Immature natural killer cell (primary cell): ENCODE data around the gene PLXDC2. TPM values are rescaled to one million over a fixed set of nuclear protein-coding genes. Genes with fewer than 3 reads are reported as not detected.

Experiments
- DNase-seq, 3 donors: peaks; one replicate each; pipeline ENCODE4 v3.0.0; 2022; ENCODE audit warnings: mixed read lengths in 1 of 3
- H3K27ac Mint-ChIP-seq, 6 donors: one replicate each; pipeline ENCODE4 v1.8.0; 2020; ENCODE audit warnings: mixed read lengths in 6 of 6, mild to moderate bottlenecking in 5 of 6, inconsistent platforms in 4 of 6, moderate library complexity in 3 of 6
- H3K27me3 Mint-ChIP-seq, 3 donors: one replicate each; pipeline ENCODE4 v1.8.0; 2020 to 2021; ENCODE audit warnings: low read depth in 3 of 3, mild to moderate bottlenecking in 3 of 3, mixed read lengths in 3 of 3, moderate library complexity in 3 of 3, inconsistent platforms in 1 of 3
- H3K36me3 Mint-ChIP-seq, 3 donors: one replicate each; pipeline ENCODE4 v1.8.0; 2020; ENCODE audit warnings: mixed read lengths in 3 of 3, inconsistent platforms in 2 of 3, mild to moderate bottlenecking in 2 of 3
- H3K4me1 Mint-ChIP-seq, 2 donors: one replicate each; pipeline ENCODE4 v1.8.0; 2020; ENCODE audit warnings: inconsistent platforms in 2 of 2, mild to moderate bottlenecking in 2 of 2, mixed read lengths in 2 of 2, moderate library complexity in 1 of 2
- H3K4me3 Mint-ChIP-seq, 5 donors: one replicate each; pipeline ENCODE4 v1.8.0; 2020; ENCODE audit warnings: mild to moderate bottlenecking in 5 of 5, mixed read lengths in 5 of 5, inconsistent platforms in 3 of 5, moderate library complexity in 3 of 5
- H3K9me3 Mint-ChIP-seq, 6 donors: one replicate each; pipeline ENCODE4 v1.8.0; 2020; ENCODE audit warnings: mild to moderate bottlenecking in 6 of 6, mixed read lengths in 6 of 6, inconsistent platforms in 4 of 6, moderate library complexity in 3 of 6
- polyA plus RNA-seq, 3 donors: library from polyadenylated mRNA; unstranded; fragments of 300-500 nt; fragmentation: Illumina TruSeq; gene quantifications; one replicate each; pipeline ENCODE4 v1.2.3, GENCODE V29; 2021

The PLXDC2 gene
- polyA plus RNA-seq, 3 donors from 2014 or later, result 5.1 to 9.6 (median 9.2) TPM

DNA sequence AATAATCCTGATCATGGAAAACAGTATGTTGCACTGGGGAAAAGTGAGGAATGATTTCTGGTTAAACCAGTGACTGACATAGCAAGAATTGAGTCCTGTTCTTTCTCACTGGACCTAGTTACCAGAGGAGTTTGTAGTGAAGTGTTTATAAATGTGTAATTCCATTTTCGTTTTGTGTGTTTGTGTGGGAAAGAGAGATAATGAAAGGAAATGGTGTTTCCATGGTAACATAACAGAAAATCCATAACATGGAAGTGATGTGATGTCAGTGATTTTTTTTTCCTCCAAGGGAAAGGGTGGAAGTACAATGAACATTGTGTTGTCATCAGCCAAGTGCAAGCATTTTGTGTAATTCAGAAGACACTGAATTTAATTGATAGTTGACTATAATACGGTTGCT lies 283.9 kb downstream of the PLXDC2 start:
- peaks cover 0 to 4% (median 0%) of the 10 kb centered on the region in 6 donors for H3K9me3 Mint-ChIP-seq
- no peak overlapping the region for H3K27ac Mint-ChIP-seq
- no peak overlapping the region for H3K4me3 Mint-ChIP-seq
- peaks cover 3 to 11% (median 8%) of the 10 kb centered on the region in 3 donors for H3K36me3 Mint-ChIP-seq
- peaks cover 1 to 6% of the 10 kb centered on the region in 2 donors for H3K4me1 Mint-ChIP-seq
- no peak for DNase-seq
- H3K27me3 Mint-ChIP-seq, result peaks cover 1 to 6% (median 3%) of the 10 kb centered on the region in 3 donors

DNA sequence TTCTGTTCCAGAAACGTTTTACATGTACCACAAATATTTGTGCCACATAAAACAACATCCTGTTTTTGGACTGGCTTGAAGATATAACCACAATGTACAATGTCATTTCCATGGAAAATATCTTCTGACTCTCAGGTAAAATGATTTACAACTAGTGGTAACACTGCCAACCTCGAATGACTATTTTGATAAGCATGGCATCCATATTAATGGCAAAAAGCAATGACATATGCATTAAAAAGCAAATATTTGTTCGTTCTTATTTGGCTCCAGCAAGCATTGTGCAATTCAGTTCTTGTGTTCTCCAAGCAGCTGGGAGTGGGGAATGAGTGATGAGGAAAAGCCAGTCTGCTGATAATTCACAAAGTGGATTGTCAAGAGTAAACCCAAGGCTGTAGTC lies 289.0 kb downstream of the PLXDC2 start:
- Mint-ChIP-seq H3K9me3 (peaks cover 0 to 4% (median 0%) of the 10 kb centered on the region in 6 donors), H3K4me1 (peaks cover 6 to 8% of the 10 kb centered on the region in 2 donors), H3K27me3 (peaks cover 0 to 3% (median 2%) of the 10 kb centered on the region in 3 donors), H3K4me3 (no peak overlapping the region), H3K27ac (peak overlapping the region in 1 of 6 donors; percentile 36), H3K36me3 (peaks cover 0 to 11% (median 4%) of the 10 kb centered on the region in 3 donors)
- DNase-seq, result no peak

DNA sequence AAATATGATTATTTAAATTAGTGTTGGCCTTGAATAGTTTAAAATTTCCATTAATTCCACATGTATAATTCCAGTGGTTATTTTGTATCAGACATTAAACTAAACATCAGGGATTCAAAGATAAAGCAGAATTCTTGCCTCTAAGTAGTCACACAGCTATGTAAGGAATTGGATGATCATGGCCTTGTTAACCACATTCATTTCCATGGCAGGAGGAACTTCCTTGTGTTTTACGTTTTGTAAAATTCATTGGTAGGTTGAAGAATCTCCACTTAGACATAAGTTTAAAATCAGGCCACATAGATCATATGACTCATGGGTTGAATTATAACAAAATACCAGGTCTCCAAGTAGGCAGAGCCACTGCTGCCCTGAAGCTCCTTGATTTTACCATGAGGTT lies 289.7 kb downstream of the PLXDC2 start:
- H3K36me3 Mint-ChIP-seq, result peaks cover 0 to 11% (median 4%) of the 10 kb centered on the region in 3 donors
- DNase-seq, result no peak
- H3K4me1 Mint-ChIP-seq, result peaks cover 6 to 8% of the 10 kb centered on the region in 2 donors
- peaks cover 0 to 3% (median 2%) of the 10 kb centered on the region in 3 donors for H3K27me3 Mint-ChIP-seq
- H3K4me3 Mint-ChIP-seq, result no peak overlapping the region
- H3K9me3 Mint-ChIP-seq, result peaks cover 0 to 4% (median 0%) of the 10 kb centered on the region in 6 donors
- H3K27ac Mint-ChIP-seq, result no peak overlapping the region

GRCh38 chr10:20108021-20108420 lies 291.8 kb downstream of the PLXDC2 start:
- no peak overlapping the region for H3K4me3 Mint-ChIP-seq
- no peak for DNase-seq
- peaks cover 0 to 3% (median 2%) of the 10 kb centered on the region in 3 donors for H3K27me3 Mint-ChIP-seq
- H3K36me3 Mint-ChIP-seq, result peaks cover 0 to 4% (median 0%) of the 10 kb centered on the region in 3 donors
- H3K9me3 Mint-ChIP-seq, result no peaks in the 10 kb centered on the region
- no peak overlapping the region for H3K27ac Mint-ChIP-seq
- peaks cover 6 to 8% of the 10 kb centered on the region in 2 donors for H3K4me1 Mint-ChIP-seq

- no peak for DNase-seq
- H3K27ac Mint-ChIP-seq, result no peak overlapping the region
- H3K36me3 Mint-ChIP-seq, result peaks cover 0 to 10% (median 0%) of the 10 kb centered on the region in 3 donors
- peaks cover 6 to 8% of the 10 kb centered on the region in 2 donors for H3K4me1 Mint-ChIP-seq
- H3K4me3 Mint-ChIP-seq, result no peak overlapping the region
- H3K9me3 Mint-ChIP-seq, result peaks cover 0 to 3% (median 0%) of the 10 kb centered on the region in 6 donors
- peaks cover 0 to 3% (median 2%) of the 10 kb centered on the region in 3 donors for H3K27me3 Mint-ChIP-seq
These were observed 293.4 kb downstream of the PLXDC2 start for GRCh38 chr10:20109613-20110012.

GRCh38 chr10:20110125-20111100 lies 294.2 kb downstream of the PLXDC2 start:
- DNase-seq, result no peak
- H3K36me3 Mint-ChIP-seq, result peaks cover 0 to 10% (median 0%) of the 10 kb centered on the region in 3 donors
- peaks cover 0 to 3% (median 0%) of the 10 kb centered on the region in 6 donors for H3K9me3 Mint-ChIP-seq
- H3K4me3 Mint-ChIP-seq, result no peak overlapping the region
- H3K27me3 Mint-ChIP-seq, result peaks cover 0 to 6% (median 2%) of the 10 kb centered on the region in 3 donors
- peaks cover 2 to 3% of the 10 kb centered on the region in 2 donors for H3K4me1 Mint-ChIP-seq
- H3K27ac Mint-ChIP-seq, result no peak overlapping the region

DNA sequence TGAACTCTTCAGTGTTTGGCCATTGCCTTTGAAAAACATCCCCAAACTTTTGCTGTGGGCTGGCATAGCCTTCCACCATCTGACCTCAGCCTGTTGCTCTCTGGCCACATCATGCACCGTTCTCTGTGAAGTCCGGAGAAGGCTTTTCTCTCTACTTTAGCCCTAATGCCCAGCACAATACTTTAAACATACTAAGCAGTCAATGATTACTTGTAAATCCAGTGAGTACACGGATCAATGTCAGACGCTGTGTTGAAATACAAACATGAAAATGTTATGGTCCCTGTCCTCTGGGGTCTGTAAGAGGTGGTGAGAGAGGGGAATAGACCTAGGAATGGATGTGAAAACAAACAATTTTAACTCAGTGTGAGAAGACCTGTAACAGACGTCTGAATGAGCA lies 297.9 kb downstream of the PLXDC2 start:
- DNase-seq, result no peak
- H3K4me1 Mint-ChIP-seq, result no peaks in the 10 kb centered on the region
- H3K4me3 Mint-ChIP-seq, result no peak overlapping the region
- H3K9me3 Mint-ChIP-seq, result peaks cover 0 to 5% (median 0%) of the 10 kb centered on the region in 6 donors
- peaks cover 0 to 6% (median 0%) of the 10 kb centered on the region in 3 donors for H3K27me3 Mint-ChIP-seq
- H3K36me3 Mint-ChIP-seq, result peaks cover 0 to 10% (median 0%) of the 10 kb centered on the region in 3 donors
- H3K27ac Mint-ChIP-seq, result no peak overlapping the region

- Mint-ChIP-seq H3K9me3 (peaks cover 0 to 5% (median 0%) of the 10 kb centered on the region in 6 donors), H3K36me3 (peaks cover 0 to 10% (median 0%) of the 10 kb centered on the region in 3 donors), H3K27me3 (peaks cover 0 to 6% (median 0%) of the 10 kb centered on the region in 3 donors), H3K4me1 (no peaks in the 10 kb centered on the region), H3K27ac (no peak overlapping the region), H3K4me3 (no peak overlapping the region)
- DNase-seq, result no peak
These were observed 299.7 kb downstream of the PLXDC2 start for GRCh38 chr10:20115894-20116293.

- Mint-ChIP-seq H3K27me3 (peaks cover 0 to 6% (median 0%) of the 10 kb centered on the region in 3 donors), H3K27ac (no peak overlapping the region), H3K9me3 (peaks cover 0 to 5% (median 0%) of the 10 kb centered on the region in 6 donors), H3K36me3 (peaks cover 0 to 10% (median 0%) of the 10 kb centered on the region in 3 donors), H3K4me1 (no peaks in the 10 kb centered on the region), H3K4me3 (no peak overlapping the region)
- DNase-seq, result no peak
These were observed 301.2 kb downstream of the PLXDC2 start for GRCh38 chr10:20117471-20117870.

GRCh38 chr10:20118119-20118518 lies 301.9 kb downstream of the PLXDC2 start:
- Mint-ChIP-seq H3K36me3 (peaks cover 0 to 10% (median 0%) of the 10 kb centered on the region in 3 donors), H3K4me1 (no peaks in the 10 kb centered on the region), H3K27ac (no peak overlapping the region), H3K9me3 (peaks cover 0 to 5% (median 0%) of the 10 kb centered on the region in 6 donors), H3K4me3 (no peak overlapping the region), H3K27me3 (peaks cover 0 to 6% (median 0%) of the 10 kb centered on the region in 3 donors)
- DNase-seq, result no peak

DNA sequence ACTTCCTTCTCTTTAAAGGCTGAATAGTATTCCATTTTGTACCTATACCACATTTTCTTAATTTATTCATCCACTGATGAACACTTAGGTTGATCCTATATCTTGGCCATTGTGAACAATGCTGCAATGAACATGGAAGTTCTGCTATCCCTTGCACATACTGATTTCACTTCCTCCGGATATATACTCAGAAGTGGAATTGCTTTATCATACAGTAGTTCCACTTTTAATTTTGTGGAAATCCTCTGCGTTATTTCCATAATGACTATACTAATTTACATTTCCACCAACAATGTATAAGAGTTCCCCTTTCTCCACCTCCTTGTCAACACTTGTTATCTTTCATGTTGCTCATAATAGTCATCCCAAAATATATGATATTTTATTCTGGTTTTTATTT lies 312.6 kb downstream of the PLXDC2 start:
- no peak for DNase-seq
- no peaks in the 10 kb centered on the region for H3K27me3 Mint-ChIP-seq
- H3K4me3 Mint-ChIP-seq, result no peak overlapping the region
- peak overlapping the region in 1 of 6 donors; percentile 43 for H3K27ac Mint-ChIP-seq
- H3K9me3 Mint-ChIP-seq, result peaks cover 0 to 11% (median 8%) of the 10 kb centered on the region in 6 donors
- H3K36me3 Mint-ChIP-seq, result peaks cover 2 to 15% (median 5%) of the 10 kb centered on the region in 3 donors
- H3K4me1 Mint-ChIP-seq, result no peaks in the 10 kb centered on the region

DNA sequence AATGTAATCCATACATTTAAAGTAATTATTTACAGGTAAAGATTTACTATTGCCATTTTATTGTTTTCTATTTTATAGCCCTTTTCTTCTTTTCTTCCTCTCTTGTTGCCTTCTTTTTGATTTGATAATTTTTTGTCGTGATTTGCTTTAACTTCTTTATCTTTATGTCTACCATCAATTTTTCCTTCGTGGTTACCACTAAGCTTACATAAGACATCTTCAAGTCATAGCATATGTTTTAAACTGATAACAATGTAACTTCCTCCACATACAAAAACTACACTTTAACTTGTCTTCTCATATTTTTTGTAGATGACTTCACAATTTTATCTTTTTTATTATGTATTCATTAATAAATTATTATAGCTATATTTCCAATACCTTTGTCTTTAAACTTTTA lies 316.6 kb downstream of the PLXDC2 start:
- DNase-seq, result no peak
- no peaks in the 10 kb centered on the region for H3K4me1 Mint-ChIP-seq
- H3K27ac Mint-ChIP-seq, result no peak overlapping the region
- H3K36me3 Mint-ChIP-seq, result peaks cover 5 to 24% (median 13%) of the 10 kb centered on the region in 3 donors
- H3K9me3 Mint-ChIP-seq, result peaks cover 3 to 25% (median 15%) of the 10 kb centered on the region in 6 donors
- H3K27me3 Mint-ChIP-seq, result no peaks in the 10 kb centered on the region
- no peak overlapping the region for H3K4me3 Mint-ChIP-seq

- H3K27me3 Mint-ChIP-seq, result no peaks in the 10 kb centered on the region
- peaks cover 5 to 24% (median 13%) of the 10 kb centered on the region in 3 donors for H3K36me3 Mint-ChIP-seq
- no peak for DNase-seq
- H3K4me1 Mint-ChIP-seq, result no peaks in the 10 kb centered on the region
- H3K9me3 Mint-ChIP-seq, result peaks cover 3 to 25% (median 15%) of the 10 kb centered on the region in 6 donors
- no peak overlapping the region for H3K27ac Mint-ChIP-seq
- no peak overlapping the region for H3K4me3 Mint-ChIP-seq
These were observed 317.5 kb downstream of the PLXDC2 start for GRCh38 chr10:20133669-20134189.

DNA sequence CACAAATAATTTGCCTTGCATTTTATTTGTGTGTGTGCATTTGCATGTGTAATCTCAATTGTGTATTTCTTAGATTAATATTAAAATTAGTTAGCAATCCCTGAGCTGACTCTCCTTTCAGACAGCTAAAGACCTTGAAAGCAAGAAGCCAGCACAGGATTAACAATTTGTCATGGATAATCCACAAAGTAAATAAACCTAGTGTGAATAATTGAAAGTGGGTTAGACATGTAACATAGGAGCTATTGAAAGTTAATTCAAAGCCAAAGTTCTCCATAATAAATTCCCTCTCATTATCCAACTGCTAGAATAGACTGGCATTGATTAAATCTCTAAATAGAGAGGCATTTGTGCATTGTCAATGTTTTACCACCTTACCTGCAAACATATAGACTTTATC lies 326.1 kb downstream of the PLXDC2 start:
- Mint-ChIP-seq H3K4me1 (no peaks in the 10 kb centered on the region), H3K4me3 (no peak overlapping the region), H3K27ac (no peak overlapping the region), H3K36me3 (peaks cover 0 to 6% (median under 1%) of the 10 kb centered on the region in 3 donors), H3K27me3 (peaks cover 0 to 1% (median 0%) of the 10 kb centered on the region in 3 donors), H3K9me3 (peaks cover 0 to 3% (median 0%) of the 10 kb centered on the region in 6 donors)
- DNase-seq, result no peak
